Esophagus (tissue), 2 donors: Measurements from ENCODE around the gene TLR10. TPM values are rescaled to one million over a fixed set of nuclear protein-coding genes. Genes with fewer than 3 reads are reported as not detected.

Experiments used
- H3K27ac ChIP-seq, 2 donors: one replicate each; pipeline ENCODE4 v1.5.1; 2013; ENCODE audit warnings: low read depth in 2 of 2, mild to moderate bottlenecking in 2 of 2, inconsistent platforms in 1 of 2, low read length in 1 of 2, moderate library complexity in 1 of 2
- H3K27me3 ChIP-seq, 2 donors: one replicate each; pipeline ENCODE4 v1.6.1; 2013; ENCODE audit warnings: low read length in 2 of 2, control low read depth in 1 of 2, mild to moderate bottlenecking in 1 of 2; ENCODE audit not compliant: insufficient read depth in 2 of 2, control insufficient read depth in 1 of 2
- H3K36me3 ChIP-seq, 2 donors: one replicate each; pipeline ENCODE4 v1.6.1; 2013; ENCODE audit warnings: low read length in 1 of 2; ENCODE audit not compliant: control insufficient read depth in 2 of 2, insufficient read depth in 2 of 2
- H3K4me1 ChIP-seq, 2 donors: one replicate each; pipeline ENCODE4 v1.6.1; 2013; ENCODE audit warnings: low read length in 1 of 2; ENCODE audit not compliant: control insufficient read depth in 2 of 2, insufficient read depth in 2 of 2
- H3K4me3 ChIP-seq, 2 donors: one replicate each; pipeline ENCODE4 v1.5.1; 2013; ENCODE audit warnings: low read length in 2 of 2, mild to moderate bottlenecking in 2 of 2, low read depth in 1 of 2, moderate library complexity in 1 of 2
- H3K9me3 ChIP-seq, 2 donors: one replicate each; pipeline ENCODE4 v1.6.1; 2013; ENCODE audit warnings: mild to moderate bottlenecking in 2 of 2, low read depth in 1 of 2, low read length in 1 of 2, moderate library complexity in 1 of 2; ENCODE audit not compliant: control insufficient read depth in 2 of 2, insufficient read depth in 1 of 2
- WGBS, 2 donors: extraction: QIAGEN DNeasy Blood & Tissue Kit; methylation state at CpG; one replicate each; pipeline ENCODE4 v1.1.7; 2013; 5-methylcytosine and 5-hydroxymethylcytosine counted together
- polyA plus RNA-seq, 2 donors: library from polyadenylated mRNA; stranded (reverse); fragments of 200-250 nt; gene quantifications; one replicate each; pipeline ENCODE4 v1.2.3, GENCODE V29; 2013
- donor health status: healthy with polysubstance abuse.
- donor health status: Bipolar disorder and iron deficiency.

The TLR10 gene, protein sequence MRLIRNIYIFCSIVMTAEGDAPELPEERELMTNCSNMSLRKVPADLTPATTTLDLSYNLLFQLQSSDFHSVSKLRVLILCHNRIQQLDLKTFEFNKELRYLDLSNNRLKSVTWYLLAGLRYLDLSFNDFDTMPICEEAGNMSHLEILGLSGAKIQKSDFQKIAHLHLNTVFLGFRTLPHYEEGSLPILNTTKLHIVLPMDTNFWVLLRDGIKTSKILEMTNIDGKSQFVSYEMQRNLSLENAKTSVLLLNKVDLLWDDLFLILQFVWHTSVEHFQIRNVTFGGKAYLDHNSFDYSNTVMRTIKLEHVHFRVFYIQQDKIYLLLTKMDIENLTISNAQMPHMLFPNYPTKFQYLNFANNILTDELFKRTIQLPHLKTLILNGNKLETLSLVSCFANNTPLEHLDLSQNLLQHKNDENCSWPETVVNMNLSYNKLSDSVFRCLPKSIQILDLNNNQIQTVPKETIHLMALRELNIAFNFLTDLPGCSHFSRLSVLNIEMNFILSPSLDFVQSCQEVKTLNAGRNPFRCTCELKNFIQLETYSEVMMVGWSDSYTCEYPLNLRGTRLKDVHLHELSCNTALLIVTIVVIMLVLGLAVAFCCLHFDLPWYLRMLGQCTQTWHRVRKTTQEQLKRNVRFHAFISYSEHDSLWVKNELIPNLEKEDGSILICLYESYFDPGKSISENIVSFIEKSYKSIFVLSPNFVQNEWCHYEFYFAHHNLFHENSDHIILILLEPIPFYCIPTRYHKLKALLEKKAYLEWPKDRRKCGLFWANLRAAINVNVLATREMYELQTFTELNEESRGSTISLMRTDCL
- polyA plus RNA-seq, result under 1 TPM; 0.12 to 0.16 TPM

GRCh38 chr4:38782452-38783108 is at the start of gene TLR10:
TSS of gene TLR10 (minus strand) at chr4:38782990. CDS start at chr4:38775590, 7,400 bp downstream.
- Histone ChIP-seq H3K27ac (no peak within 1 kb of the TSS), H3K9me3 (no peaks in the 10 kb centered on the region), H3K36me3 (no peaks in the 10 kb centered on the region), H3K4me3 (no peak within 1 kb of the TSS), H3K27me3 (no peaks in the 10 kb centered on the region), H3K4me1 (no peaks in the 10 kb centered on the region)
- WGBS, 2 donors, result 31 to 37% methylated on average over 12 of the region's 12 CpGs

DNA sequence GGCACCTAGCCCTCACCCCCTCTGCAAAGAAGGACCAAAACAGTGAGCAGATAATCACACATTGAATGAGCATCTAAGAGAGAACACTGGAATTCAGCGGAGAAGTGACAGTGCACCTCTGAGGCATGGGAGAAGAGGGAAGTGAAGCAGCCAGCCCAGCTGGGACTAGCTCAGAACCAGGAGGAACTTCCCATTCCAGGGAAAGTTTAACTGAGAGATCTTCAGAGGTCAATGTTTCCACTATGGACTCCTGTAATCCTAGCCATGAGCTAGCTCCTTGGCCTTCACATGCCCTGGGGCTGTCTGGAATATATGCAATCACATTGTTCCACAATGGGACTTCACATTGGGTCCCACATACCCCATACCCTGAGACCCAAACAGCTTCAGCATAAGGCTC is 49.4 kb upstream of the TLR10 start:
- no peaks in the 10 kb centered on the region for H3K36me3 ChIP-seq
- 94 to 100% methylated on average over 1 of the region's 1 CpG for WGBS, 2 donors
- no peak overlapping the region for H3K27ac ChIP-seq

GRCh38 chr4:38831653-38832052 is 48.9 kb upstream of the TLR10 start:
- Histone ChIP-seq H3K27me3 (no peaks in the 10 kb centered on the region), H3K4me1 (no peaks in the 10 kb centered on the region)

More for the DNA sequence above, 49.4 kb upstream of the TLR10 start:
- no peaks in the 10 kb centered on the region for H3K9me3 ChIP-seq
- no peaks in the 10 kb centered on the region for H3K27me3 ChIP-seq
- no peaks in the 10 kb centered on the region for H3K4me1 ChIP-seq
- H3K4me3 ChIP-seq, result no peak overlapping the region

DNA sequence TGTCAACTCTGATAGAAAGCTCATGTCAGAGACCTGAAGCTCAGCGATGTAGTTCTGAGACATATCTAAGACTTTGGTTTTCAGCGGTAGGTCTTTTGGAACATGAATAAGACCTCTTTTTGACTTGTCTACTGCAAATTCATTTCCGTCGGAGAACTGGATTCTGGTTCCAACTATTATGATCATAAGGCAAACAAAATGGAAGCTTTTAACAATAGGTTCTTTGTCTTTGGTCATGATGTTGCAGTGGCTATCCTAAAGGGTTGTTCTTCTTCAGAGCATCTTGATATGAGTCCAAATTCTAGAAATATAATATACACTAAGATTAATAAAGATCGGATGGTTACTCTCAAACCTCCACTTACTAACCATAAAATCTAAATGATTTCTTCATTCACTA is 46.4 kb upstream of the TLR10 start:
- H3K27me3 ChIP-seq, result no peaks in the 10 kb centered on the region
- H3K4me1 ChIP-seq, result no peaks in the 10 kb centered on the region
- H3K9me3 ChIP-seq, result no peaks in the 10 kb centered on the region
- no peaks in the 10 kb centered on the region for H3K36me3 ChIP-seq
- WGBS, 2 donors, result 88 to 90% methylated on average over 5 of the region's 5 CpGs
- no peak overlapping the region for H3K4me3 ChIP-seq
- no peak overlapping the region for H3K27ac ChIP-seq

More at GRCh38 chr4:38831653-38832052, 48.9 kb upstream of the TLR10 start:
- no peak overlapping the region for H3K4me3 ChIP-seq
- H3K27ac ChIP-seq, result no peak overlapping the region
- no peaks in the 10 kb centered on the region for H3K36me3 ChIP-seq
- H3K9me3 ChIP-seq, result no peaks in the 10 kb centered on the region

- Histone ChIP-seq H3K4me3 (no peak overlapping the region), H3K36me3 (no peaks in the 10 kb centered on the region), H3K4me1 (no peaks in the 10 kb centered on the region), H3K27ac (no peak overlapping the region), H3K27me3 (no peaks in the 10 kb centered on the region), H3K9me3 (no peaks in the 10 kb centered on the region)
- 95 to 96% methylated on average over 27 of the region's 27 CpGs for WGBS, 2 donors
Observed at GRCh38 chr4:38823766-38824165, 41.0 kb upstream of the TLR10 start.

GRCh38 chr4:38822748-38823303 is 40.0 kb upstream of the TLR10 start:
- H3K27ac ChIP-seq, result no peak overlapping the region
- H3K27me3 ChIP-seq, result no peaks in the 10 kb centered on the region
- no peaks in the 10 kb centered on the region for H3K4me1 ChIP-seq
- H3K9me3 ChIP-seq, result no peaks in the 10 kb centered on the region
- H3K4me3 ChIP-seq, result no peak overlapping the region
- WGBS, 2 donors, result 86% methylated on average over 5 of the region's 5 CpGs
- no peaks in the 10 kb centered on the region for H3K36me3 ChIP-seq

- Histone ChIP-seq H3K4me3 (no peak overlapping the region), H3K4me1 (no peaks in the 10 kb centered on the region)
- WGBS, 2 donors, result 95 to 96% methylated on average over 3 of the region's 3 CpGs
Observed at GRCh38 chr4:38821739-38822138, 38.9 kb upstream of the TLR10 start.

DNA sequence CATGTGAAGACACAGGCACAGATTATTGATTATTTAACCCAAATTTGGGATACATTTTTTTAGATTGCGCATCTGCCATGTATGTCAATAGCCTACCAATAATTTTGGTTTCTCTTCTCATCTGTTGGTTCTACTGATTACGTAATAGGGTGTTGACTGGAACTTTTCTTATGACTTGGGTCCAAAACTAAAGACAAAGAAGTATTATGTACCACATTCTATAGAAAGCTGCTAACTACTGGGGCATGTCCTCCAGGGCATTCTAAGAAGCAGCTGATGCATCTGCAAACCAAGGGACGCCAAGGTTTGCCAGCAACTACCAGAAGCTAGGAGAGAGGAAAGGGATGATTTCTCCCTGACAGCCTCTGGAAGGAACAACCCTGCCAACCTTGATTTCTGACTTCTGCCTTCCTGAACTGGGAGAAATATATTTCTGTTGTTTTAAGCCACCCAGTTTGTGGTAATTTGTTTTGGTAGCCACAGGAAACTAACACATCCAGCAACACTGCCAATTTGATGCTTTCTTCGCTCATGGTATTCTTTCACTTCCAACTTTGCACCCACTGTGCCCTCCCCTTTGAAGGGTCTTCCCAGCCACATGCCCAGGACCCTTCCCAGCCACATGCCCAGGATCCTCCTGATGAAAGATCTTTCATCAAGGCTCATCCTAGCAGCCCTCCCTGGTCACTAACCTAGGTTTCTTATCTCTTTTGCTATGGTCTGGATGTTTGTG is 37.7 kb upstream of the TLR10 start:
- no peaks in the 10 kb centered on the region for H3K4me1 ChIP-seq
- no peak overlapping the region for H3K4me3 ChIP-seq
- no peak overlapping the region for H3K27ac ChIP-seq
- H3K27me3 ChIP-seq, result no peaks in the 10 kb centered on the region
- H3K36me3 ChIP-seq, result no peaks in the 10 kb centered on the region
- WGBS, 2 donors, result 76 to 91% methylated on average over 4 of the region's 4 CpGs
- H3K9me3 ChIP-seq, result no peaks in the 10 kb centered on the region

More at GRCh38 chr4:38821739-38822138, 38.9 kb upstream of the TLR10 start:
- Histone ChIP-seq H3K27me3 (no peaks in the 10 kb centered on the region), H3K9me3 (no peaks in the 10 kb centered on the region), H3K27ac (no peak overlapping the region), H3K36me3 (no peaks in the 10 kb centered on the region)

DNA sequence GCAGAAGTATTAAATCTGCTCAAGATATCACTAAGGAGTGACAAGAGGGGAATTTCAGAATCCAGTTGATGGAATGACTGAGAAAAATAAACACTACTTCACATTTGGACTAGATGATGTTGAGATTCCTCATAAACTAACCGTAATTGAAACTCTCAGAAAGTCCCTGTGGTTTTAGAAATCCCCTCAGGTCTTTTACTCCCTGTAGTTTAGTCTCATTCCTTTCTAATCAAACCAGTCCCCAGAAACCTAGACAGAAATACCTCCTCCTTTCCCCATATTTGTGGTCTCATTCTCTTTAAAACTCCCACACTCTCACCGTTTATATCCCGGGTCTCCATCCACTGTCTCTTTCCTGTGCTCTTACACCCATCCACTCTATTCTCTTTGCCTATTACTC is 36.8 kb upstream of the TLR10 start:
- Histone ChIP-seq H3K4me1 (no peaks in the 10 kb centered on the region), H3K27me3 (no peaks in the 10 kb centered on the region), H3K36me3 (no peaks in the 10 kb centered on the region), H3K4me3 (no peak overlapping the region), H3K27ac (no peak overlapping the region), H3K9me3 (peaks cover 3 to 4% of the 10 kb centered on the region in 2 donors)
- WGBS, 2 donors, result 45 to 47% methylated on average over 3 of the region's 3 CpGs
